Transverse colon (tissue), 4 donors: ENCODE results near the gene ERF.

Experiments used
- EP300 ChIP-seq: sonication (generic); formaldehyde crosslinking; IDR thresholded peaks from one replicate; pipeline ENCODE4 v1.6.1; 2017; ENCODE audit warnings: antibody characterized with exemption, low read depth
- POLR2A ChIP-seq: fragments of 450-650 bp; IDR thresholded peaks from one replicate; pipeline ENCODE4 v1.6.1; 2016; ENCODE audit warnings: antibody characterized with exemption, mild to moderate bottlenecking, moderate library complexity
- POLR2AphosphoS5 ChIP-seq, 3 donors: sonication (generic); formaldehyde crosslinking; IDR thresholded peaks; one replicate each; pipeline ENCODE4 v1.6.1; 2016; ENCODE audit warnings: antibody characterized with exemption in 3 of 3
- TF ChIP-seq, protein P1 (sequence below), 5 experiments: fragments of 200-600 bp in 3 of 5; fragments of 450-650 bp in 2 of 5; sonication (generic) in 3 of 5; IDR thresholded peaks; 1 replicate in 2 of 5; 2 replicates in 3 of 5; pipeline ENCODE4 v1.5.1; 2016 to 2017; ENCODE audit warnings: antibody characterized with exemption in 5 of 5, inconsistent platforms in 3 of 5, mild to moderate bottlenecking in 2 of 5, moderate library complexity in 1 of 5

DNA sequence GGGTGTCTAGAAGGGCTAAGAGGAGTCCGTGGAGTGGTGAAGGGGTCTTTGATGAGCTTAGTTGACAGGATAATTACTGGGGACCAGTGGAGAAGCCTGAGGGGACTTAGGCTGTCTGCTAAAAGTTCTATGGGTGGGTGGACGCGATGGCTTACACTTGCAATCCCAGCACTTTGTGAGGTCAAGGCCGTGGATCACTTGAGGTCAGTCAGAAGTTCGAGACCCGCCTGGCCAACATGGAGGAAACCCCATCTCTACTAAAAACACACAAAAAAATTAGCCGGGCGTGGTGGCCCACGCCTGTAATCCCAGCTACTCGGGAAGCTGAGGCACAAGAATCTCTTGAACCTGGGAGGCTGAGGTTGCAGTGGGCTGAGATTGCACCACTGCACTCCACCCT lies 9.7 kb downstream of the ERF start:
- no peak for TF ChIP-seq EP300
- TF ChIP-seq, protein P1, sequence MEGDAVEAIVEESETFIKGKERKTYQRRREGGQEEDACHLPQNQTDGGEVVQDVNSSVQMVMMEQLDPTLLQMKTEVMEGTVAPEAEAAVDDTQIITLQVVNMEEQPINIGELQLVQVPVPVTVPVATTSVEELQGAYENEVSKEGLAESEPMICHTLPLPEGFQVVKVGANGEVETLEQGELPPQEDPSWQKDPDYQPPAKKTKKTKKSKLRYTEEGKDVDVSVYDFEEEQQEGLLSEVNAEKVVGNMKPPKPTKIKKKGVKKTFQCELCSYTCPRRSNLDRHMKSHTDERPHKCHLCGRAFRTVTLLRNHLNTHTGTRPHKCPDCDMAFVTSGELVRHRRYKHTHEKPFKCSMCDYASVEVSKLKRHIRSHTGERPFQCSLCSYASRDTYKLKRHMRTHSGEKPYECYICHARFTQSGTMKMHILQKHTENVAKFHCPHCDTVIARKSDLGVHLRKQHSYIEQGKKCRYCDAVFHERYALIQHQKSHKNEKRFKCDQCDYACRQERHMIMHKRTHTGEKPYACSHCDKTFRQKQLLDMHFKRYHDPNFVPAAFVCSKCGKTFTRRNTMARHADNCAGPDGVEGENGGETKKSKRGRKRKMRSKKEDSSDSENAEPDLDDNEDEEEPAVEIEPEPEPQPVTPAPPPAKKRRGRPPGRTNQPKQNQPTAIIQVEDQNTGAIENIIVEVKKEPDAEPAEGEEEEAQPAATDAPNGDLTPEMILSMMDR (IDR thresholded peaks at IDR 0.05): no peak
- no peak for TF ChIP-seq POLR2A
- TF ChIP-seq POLR2AphosphoS5 (IDR thresholded peaks at IDR 0.05): no peak
